ENCODE measurements around the gene USP35. TPM values are rescaled to one million over a fixed set of nuclear protein-coding genes. Genes with fewer than 3 reads are reported as not detected.

Gene USP35
- total RNA-seq, 4 donors from 2014 or later, result 4.6 to 6.1 (median 5.4) TPM

- ATAC-seq, result no peak
- H3K4me3 ChIP-seq, result no peak overlapping the region
These were observed 30.2 kb downstream of the USP35 start for GRCh38 chr11:78218707-78219492.

GRCh38 chr11:78219493-78220217 is 30.9 kb downstream of the USP35 start:
- Histone ChIP-seq H3K36me3 (peaks cover 0 to 69% of the 10 kb centered on the region in 2 donors), H3K27me3 (no peaks in the 10 kb centered on the region), H3K27ac (no peak overlapping the region), H3K9me3 (no peaks in the 10 kb centered on the region), H3K4me1 (no peaks in the 10 kb centered on the region), H3K4me3 (no peak overlapping the region)
- DNase-seq, result no peak
- intact Hi-C loops (cut with DNase I; ENCODE audit: low total_unique reads) (no loop called here), in situ Hi-C loops (cut with MboI; ENCODE audit: low sequenced_read_pairs in 4 of 4) (loop anchor here (10.0 to 25.0 kb wide), 4 partner anchors 107 to 345 kb away; partner anchors contain the start of gene NARS2 (in 1 of the 4))
- no peak for TF ChIP-seq CTCF (IDR thresholded peaks at IDR 0.05 in 4 of 5, conservative IDR thresholded peaks at IDR 0.05 in 1 of 5)
- no peak for TF ChIP-seq POLR2A (IDR thresholded peaks at IDR 0.05)
- ATAC-seq, result no peak

More at GRCh38 chr11:78218707-78219492, 30.2 kb downstream of the USP35 start:
- in situ Hi-C loops (cut with MboI; ENCODE audit: low sequenced_read_pairs in 4 of 4) (loop anchor here in 1 of 4 donors (25.0 kb wide), 2 partner anchors 107 to 343 kb away; partner anchors contain the start of gene NARS2), intact Hi-C loops (cut with DNase I; ENCODE audit: low total_unique reads) (no loop called here)
- no peaks in the 10 kb centered on the region for H3K4me1 ChIP-seq
- peaks cover 0 to 61% of the 10 kb centered on the region in 2 donors for H3K36me3 ChIP-seq
- no peaks in the 10 kb centered on the region for H3K9me3 ChIP-seq
- H3K27ac ChIP-seq, result no peak overlapping the region
- H3K27me3 ChIP-seq, result no peaks in the 10 kb centered on the region
- no peak for TF ChIP-seq CTCF (IDR thresholded peaks at IDR 0.05 in 4 of 5, conservative IDR thresholded peaks at IDR 0.05 in 1 of 5)
- TF ChIP-seq POLR2A (IDR thresholded peaks at IDR 0.05), result no peak
- no peak for DNase-seq

- no peak overlapping the region for H3K4me3 ChIP-seq
- intact Hi-C loops (cut with DNase I; ENCODE audit: low total_unique reads) (no loop called here), in situ Hi-C loops (cut with MboI; ENCODE audit: low sequenced_read_pairs in 4 of 4) (loop anchor here (10.0 to 25.0 kb wide), 4 partner anchors 108 to 344 kb away; partner anchors contain the start of gene NARS2 (in 1 of the 4))
- H3K9me3 ChIP-seq, result no peaks in the 10 kb centered on the region
- no peak overlapping the region for H3K27ac ChIP-seq
- DNase-seq, result no peak
- no peaks in the 10 kb centered on the region for H3K27me3 ChIP-seq
- peaks cover 0 to 70% of the 10 kb centered on the region in 2 donors for H3K36me3 ChIP-seq
- H3K4me1 ChIP-seq, result no peaks in the 10 kb centered on the region
- TF ChIP-seq CTCF (IDR thresholded peaks at IDR 0.05 in 4 of 5, conservative IDR thresholded peaks at IDR 0.05 in 1 of 5) (no peak), POLR2A (IDR thresholded peaks at IDR 0.05) (no peak)
- no peak for ATAC-seq
These were observed 31.8 kb downstream of the USP35 start for GRCh38 chr11:78220218-78221157.
